Measurements from ENCODE around the gene DOCK4.

GRCh38 chr7:111951052-111951451, 255.1 kb downstream of the DOCK4 start:
- TF ChIP-seq ATF1 (CRISPR knock-in tag; IDR thresholded peaks at IDR 0.05): no peak
- TF ChIP-seq CTCF (IDR thresholded peaks at IDR 0.05): no peak
- no peak for TF ChIP-seq ZNF263 (CRISPR knock-in tag; IDR thresholded peaks at IDR 0.05; ENCODE audit: low read depth)
- TF ChIP-seq E2F1 (CRISPR knock-in tag; IDR thresholded peaks at IDR 0.05): no peak
